ENCODE results near the gene PSMG4.

The PSMG4 gene

GRCh38 chr6:3247255-3248146, 11.2 kb upstream of the PSMG4 start:
- peak overlapping the region in 13 of 21 experiments; percentile 4 to 71 (median 29) for H3K27ac ChIP-seq

GRCh38 chr6:3249821-3250220, 8.9 kb upstream of the PSMG4 start:
- Histone ChIP-seq H3K27ac (no peak overlapping the region), H3K4me3 (no peak overlapping the region)

More at GRCh38 chr6:3247255-3248146, 11.2 kb upstream of the PSMG4 start:
- peak overlapping the region in 2 of 7 experiments; percentile 1 to 19 for H3K4me3 ChIP-seq

GRCh38 chr6:3250231-3250675, 8.5 kb upstream of the PSMG4 start:
- Histone ChIP-seq H3K4me3 (no peak overlapping the region), H3K27ac (no peak overlapping the region)

DNA sequence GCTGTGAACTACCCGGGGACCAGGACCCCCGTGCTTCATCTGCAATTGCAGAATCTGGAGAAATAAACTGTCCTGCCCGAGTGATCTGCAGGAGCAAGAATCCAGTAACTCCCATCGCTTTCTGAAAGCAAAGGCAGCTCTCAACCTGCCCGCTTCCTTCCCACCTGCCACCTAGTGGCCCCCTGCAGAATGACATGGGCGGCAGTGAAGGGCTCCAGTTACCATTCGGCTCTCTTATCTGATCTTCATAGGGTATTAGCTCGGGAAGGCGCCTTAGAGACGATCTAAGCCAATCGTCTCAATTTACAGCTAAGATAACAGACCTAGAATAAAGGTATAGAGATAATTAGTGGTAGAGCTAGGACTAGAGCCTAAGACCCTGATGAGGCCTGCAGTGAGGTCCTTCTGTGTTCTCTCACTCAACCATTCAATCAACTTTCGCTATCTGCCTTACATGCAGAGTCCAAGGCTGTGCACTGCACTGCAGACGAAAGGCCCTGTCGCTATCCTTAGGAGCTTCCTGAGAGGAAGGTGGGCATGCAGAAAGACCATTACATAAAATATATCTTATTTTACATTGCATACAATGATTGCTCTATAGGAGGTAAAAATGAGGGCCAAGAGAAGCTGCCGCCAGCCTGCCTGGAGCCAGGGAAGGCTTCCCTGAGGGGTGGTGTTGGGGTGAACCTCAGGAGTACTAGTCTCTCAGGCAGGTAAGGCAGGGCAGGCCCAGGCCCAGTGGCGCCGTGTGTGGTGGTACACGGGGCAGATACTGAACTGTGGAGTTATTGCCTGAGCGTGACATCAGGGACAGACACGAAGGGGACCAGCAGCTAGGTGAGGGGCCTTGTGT, 7.1 kb upstream of the PSMG4 start:
- Histone ChIP-seq H3K27ac (peak overlapping the region in 2 of 21 experiments; percentile 6 to 59), H3K4me3 (no peak overlapping the region)

- H3K27ac ChIP-seq = peak overlapping the region in 4 of 21 experiments; percentile 34 to 59 (median 58)
- no peak overlapping the region for H3K4me3 ChIP-seq
Observed at GRCh38 chr6:3252369-3252768, 6.4 kb upstream of the PSMG4 start.

GRCh38 chr6:3252861-3253596, 5.7 kb upstream of the PSMG4 start:
- Histone ChIP-seq H3K27ac (peak overlapping the region in 5 of 21 experiments; percentile 16 to 59 (median 56)), H3K4me3 (no peak overlapping the region)

GRCh38 chr6:3253597-3253961, 5.2 kb upstream of the PSMG4 start:
- H3K27ac ChIP-seq = no peak overlapping the region
- H3K4me3 ChIP-seq = no peak overlapping the region

- Histone ChIP-seq H3K4me3 (peak overlapping the region; percentile 55 to 99 (median 91)), H3K27ac (peak overlapping the region in 13 of 21 experiments; percentile 79 to 95 (median 87))
Observed at GRCh38 chr6:3258201-3258600, 546 bp upstream of the PSMG4 start.

DNA sequence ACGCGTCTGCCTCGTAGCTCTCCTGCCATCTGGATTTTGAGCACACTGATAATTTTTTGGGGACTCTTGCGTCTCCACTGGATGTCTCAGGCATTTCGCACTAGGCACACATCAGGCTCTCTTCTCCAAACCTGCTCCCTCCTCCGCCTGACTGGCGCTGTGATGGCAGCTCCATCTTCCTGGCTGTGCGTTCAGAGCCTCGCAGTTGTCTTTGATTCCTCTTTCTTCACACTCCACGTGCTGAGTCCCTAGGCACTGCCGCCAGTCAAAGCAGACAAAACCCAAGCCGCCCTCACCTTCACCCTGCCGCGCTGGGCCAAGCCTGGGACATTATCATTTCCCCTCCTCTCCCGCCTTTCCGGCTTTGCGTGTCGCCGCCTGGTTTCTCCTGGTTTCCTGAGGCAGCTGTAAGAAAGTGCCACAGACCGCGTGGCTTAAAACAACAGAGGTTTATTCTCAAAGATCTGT, 778 bp downstream of the PSMG4 start:
- peak overlapping the region; percentile 56 to 95 (median 87) for H3K27ac ChIP-seq
- H3K4me3 ChIP-seq = peak overlapping the region; percentile 55 to 99 (median 91)

GRCh38 chr6:3260296-3260695, 1.5 kb downstream of the PSMG4 start:
- Histone ChIP-seq H3K27ac (peak overlapping the region in 1 of 21 experiments; percentile 54), H3K4me3 (peak overlapping the region in 1 of 7 experiments; percentile 91)

- H3K27ac ChIP-seq = peak overlapping the region in 1 of 21 experiments; percentile 54
- no peak overlapping the region for H3K4me3 ChIP-seq
Observed at GRCh38 chr6:3260772-3261517, 2.2 kb downstream of the PSMG4 start.

DNA sequence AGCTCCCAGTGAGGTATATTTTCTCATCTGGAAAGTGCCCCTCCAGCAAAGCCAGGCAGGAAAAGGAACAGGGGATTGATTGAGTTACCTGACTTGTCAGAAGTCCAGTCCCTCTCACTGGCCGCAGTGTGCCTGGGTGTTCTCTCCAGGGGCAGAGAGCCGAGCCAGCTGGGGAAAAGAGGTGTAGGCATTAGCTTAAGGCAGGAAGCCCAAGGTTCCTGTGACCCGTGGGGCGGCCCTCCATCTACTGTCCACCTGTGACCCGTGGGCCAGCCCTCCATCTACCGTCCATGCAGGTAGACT, 2.7 kb downstream of the PSMG4 start:
- Histone ChIP-seq H3K4me3 (no peak overlapping the region), H3K27ac (no peak overlapping the region)

GRCh38 chr6:3261921-3262320, 3.2 kb downstream of the PSMG4 start:
- no peak overlapping the region for H3K27ac ChIP-seq

DNA sequence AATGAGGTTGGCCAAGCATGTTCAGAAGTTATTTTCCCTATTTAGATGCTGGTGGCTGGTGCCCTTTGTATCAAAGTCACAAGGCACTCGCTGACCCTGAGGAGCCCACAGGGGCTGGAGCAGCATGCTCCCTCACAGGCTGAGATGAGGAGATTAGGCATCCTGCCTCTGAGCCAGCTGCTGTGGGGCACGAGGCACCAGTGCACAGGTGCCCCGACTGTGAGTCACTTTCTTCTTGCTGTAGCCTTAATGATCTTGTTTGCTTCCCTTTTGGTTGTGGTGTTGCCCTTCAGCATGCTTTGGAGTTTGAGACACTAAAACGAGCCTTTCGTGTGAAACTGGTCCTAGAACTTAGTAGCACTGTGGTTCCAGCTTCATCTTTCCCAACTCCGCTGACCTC, 4.3 kb downstream of the PSMG4 start:
- Histone ChIP-seq H3K4me3 (no peak overlapping the region), H3K27ac (no peak overlapping the region)

More at GRCh38 chr6:3261921-3262320, 3.2 kb downstream of the PSMG4 start:
- H3K4me3 ChIP-seq = no peak overlapping the region

DNA sequence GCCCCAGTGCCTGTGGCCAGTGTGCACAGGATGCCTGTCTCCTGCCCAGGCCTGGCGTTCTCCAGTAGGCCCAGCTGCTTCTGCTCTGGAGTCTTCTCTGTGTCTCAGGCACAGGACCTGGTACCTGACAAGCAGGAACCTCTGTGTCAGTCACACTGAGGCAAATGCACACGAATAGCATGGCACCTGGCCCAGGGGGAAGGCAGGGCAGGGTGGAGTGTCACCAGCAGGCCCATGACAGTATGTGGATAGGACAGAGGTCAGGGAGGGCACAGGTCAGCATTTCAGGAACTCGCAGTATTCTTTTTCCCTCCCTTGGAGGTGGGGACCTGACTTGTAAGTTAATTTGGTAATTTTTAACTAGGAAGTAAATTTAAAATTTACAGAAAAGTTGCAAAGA, 5.6 kb downstream of the PSMG4 start:
- Histone ChIP-seq H3K4me3 (no peak overlapping the region), H3K27ac (no peak overlapping the region)

- Histone ChIP-seq H3K4me3 (no peak overlapping the region), H3K27ac (no peak overlapping the region)
Observed at GRCh38 chr6:3265671-3266070, 6.9 kb downstream of the PSMG4 start.

GRCh38 chr6:3266170-3266569, 7.4 kb downstream of the PSMG4 start:
- Histone ChIP-seq H3K27ac (no peak overlapping the region), H3K4me3 (no peak overlapping the region)

DNA sequence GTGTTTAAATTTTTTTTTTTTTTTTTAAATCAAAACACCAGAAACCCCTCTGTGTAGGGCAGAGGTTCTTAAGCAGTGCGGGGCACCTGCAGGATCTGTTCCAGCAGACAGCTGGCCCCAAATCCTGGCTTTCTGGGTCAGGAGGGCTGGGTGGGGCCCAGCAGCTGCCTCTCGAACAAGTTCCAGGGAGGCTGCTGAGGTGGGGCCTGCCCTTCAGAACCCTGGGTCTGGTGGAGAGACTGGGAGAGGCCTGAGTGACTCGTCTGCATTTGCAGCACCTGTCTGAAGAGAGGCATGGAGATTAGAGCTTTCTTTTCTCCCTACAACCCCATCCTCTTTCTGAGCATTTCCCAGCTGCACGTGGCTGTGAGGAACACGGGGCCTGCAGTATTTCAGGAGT, 8.4 kb downstream of the PSMG4 start:
- Histone ChIP-seq H3K4me3 (no peak overlapping the region), H3K27ac (no peak overlapping the region)

DNA sequence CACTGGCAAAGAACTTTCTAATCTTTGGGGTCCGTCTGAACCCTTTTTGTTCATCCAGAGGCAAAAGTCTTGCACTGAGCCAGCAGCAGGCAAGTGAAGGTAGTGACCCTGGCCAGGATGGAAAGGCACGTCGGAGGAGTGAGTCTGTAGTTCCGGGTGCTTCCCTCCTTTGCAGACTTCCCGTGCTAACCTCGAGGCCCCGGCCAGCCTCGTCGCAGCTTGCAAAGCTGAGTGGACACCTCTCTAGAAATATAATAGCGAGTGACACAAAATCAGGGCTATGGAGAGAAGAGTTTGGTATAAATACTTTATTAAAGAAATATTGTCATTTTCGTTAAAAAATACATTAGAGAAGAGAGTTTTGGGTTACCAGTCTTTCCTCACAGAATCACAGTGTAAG, 9.9 kb downstream of the PSMG4 start:
- H3K4me3 ChIP-seq = no peak overlapping the region
- no peak overlapping the region for H3K27ac ChIP-seq

All from skin epidermis (tissue), 12 donors.